BLaER1 treated with 17β-estradiol and CSF1 and Interleukin-3, amounts not matched to agents 10 nM and 100 nM (cell line): ENCODE measurements around the gene BRINP1.

ENCODE experiments used
- H3K27ac ChIP-seq, 11 experiments: shearing (Covaris generic); formaldehyde crosslinking; 2 replicates each; pipeline ENCODE4 v1.8.1; 2022
- H3K27me3 ChIP-seq, 11 experiments: shearing (Covaris generic); formaldehyde crosslinking; 2 replicates each; pipeline ENCODE4 v1.8.1; 2022
- H3K36me3 ChIP-seq, 11 experiments: shearing (Covaris generic); formaldehyde crosslinking; 2 replicates each; pipeline ENCODE4 v1.8.1; 2022
- H3K4me1 ChIP-seq, 10 experiments: shearing (Covaris generic); formaldehyde crosslinking; 2 replicates each; pipeline ENCODE4 v1.8.1; 2022
- H3K4me2 ChIP-seq, 11 experiments: shearing (Covaris generic); formaldehyde crosslinking; 2 replicates each; pipeline ENCODE4 v1.8.1; 2022
- H3K4me3 ChIP-seq, 10 experiments: shearing (Covaris generic); formaldehyde crosslinking; 2 replicates each; pipeline ENCODE4 v1.8.1; 2022
- H3K9ac ChIP-seq, 11 experiments: shearing (Covaris generic); formaldehyde crosslinking; 2 replicates each; pipeline ENCODE4 v1.8.1; 2022
- H3K9me3 ChIP-seq, 11 experiments: shearing (Covaris generic); formaldehyde crosslinking; replicated peaks in 1 of 11; 2 replicates each; pipeline ENCODE4 v1.8.1; 2022
- H4K20me1 ChIP-seq, 11 experiments: shearing (Covaris generic); formaldehyde crosslinking; 2 replicates each; pipeline ENCODE4 v1.8.1; 2022
- Cebpa-rat ChIP-seq, 11 experiments: shearing (Covaris generic); IDR thresholded peaks; 2 replicates each; pipeline ENCODE4 v1.8.1; 2022

The BRINP1 gene

GRCh38 chr9:119153402-119153801 lies 215.8 kb downstream of the BRINP1 start:
- H4K20me1 ChIP-seq, result no peaks in the 10 kb centered on the region
- H3K9me3 ChIP-seq, result peaks cover 0 to 20% (median 5%) of the 10 kb centered on the region in 11 experiments; a peak in 5 of 22 replicates
- H3K27ac ChIP-seq, result no peak overlapping the region
- H3K4me3 ChIP-seq, result no peak overlapping the region
- H3K9ac ChIP-seq, result no peak overlapping the region
- no peak overlapping the region for H3K4me2 ChIP-seq
- H3K4me1 ChIP-seq, result no peaks in the 10 kb centered on the region
- H3K27me3 ChIP-seq, result no peaks in the 10 kb centered on the region
- H3K36me3 ChIP-seq, result no peaks in the 10 kb centered on the region
- TF ChIP-seq Cebpa-rat (IDR thresholded peaks at IDR 0.05), result no peak

GRCh38 chr9:119148855-119149254 lies 220.4 kb downstream of the BRINP1 start:
- H3K9me3 ChIP-seq, result no peaks in the 10 kb centered on the region
- H3K27me3 ChIP-seq, result no peaks in the 10 kb centered on the region
- no peaks in the 10 kb centered on the region for H3K36me3 ChIP-seq
- no peak overlapping the region for H3K27ac ChIP-seq
- no peak overlapping the region for H3K4me3 ChIP-seq
- H3K4me2 ChIP-seq, result no peak overlapping the region
- H3K9ac ChIP-seq, result no peak overlapping the region
- TF ChIP-seq Cebpa-rat (IDR thresholded peaks at IDR 0.05), result no peak
- no peaks in the 10 kb centered on the region for H3K4me1 ChIP-seq
- H4K20me1 ChIP-seq, result no peaks in the 10 kb centered on the region

- no peaks in the 10 kb centered on the region for H3K9me3 ChIP-seq
- no peak overlapping the region for H3K4me2 ChIP-seq
- H4K20me1 ChIP-seq, result no peaks in the 10 kb centered on the region
- no peak overlapping the region for H3K27ac ChIP-seq
- H3K27me3 ChIP-seq, result no peaks in the 10 kb centered on the region
- TF ChIP-seq Cebpa-rat (IDR thresholded peaks at IDR 0.05), result no peak
- no peaks in the 10 kb centered on the region for H3K36me3 ChIP-seq
- no peak overlapping the region for H3K4me3 ChIP-seq
- H3K4me1 ChIP-seq, result peaks cover 0 to 9% (median 0%) of the 10 kb centered on the region in 10 experiments; a peak in 4 of 20 replicates
- H3K9ac ChIP-seq, result no peak overlapping the region
Measured at GRCh38 chr9:119137479-119137878, 231.8 kb downstream of the BRINP1 start.

- Histone ChIP-seq H3K36me3 (no peaks in the 10 kb centered on the region), H3K4me3 (no peak overlapping the region), H3K9ac (no peak overlapping the region), H3K27ac (no peak overlapping the region), H3K4me2 (no peak overlapping the region), H3K27me3 (no peaks in the 10 kb centered on the region), H3K4me1 (no peaks in the 10 kb centered on the region), H4K20me1 (no peaks in the 10 kb centered on the region), H3K9me3 (no peaks in the 10 kb centered on the region)
- no peak for TF ChIP-seq Cebpa-rat (IDR thresholded peaks at IDR 0.05)
Measured at GRCh38 chr9:119126040-119126439, 243.2 kb downstream of the BRINP1 start.

- Histone ChIP-seq H4K20me1 (no peaks in the 10 kb centered on the region), H3K4me3 (no peak overlapping the region), H3K9ac (no peak overlapping the region), H3K4me1 (no peaks in the 10 kb centered on the region), H3K27ac (no peak overlapping the region), H3K36me3 (no peaks in the 10 kb centered on the region), H3K4me2 (no peak overlapping the region), H3K9me3 (no peaks in the 10 kb centered on the region), H3K27me3 (no peaks in the 10 kb centered on the region)
- TF ChIP-seq Cebpa-rat (IDR thresholded peaks at IDR 0.05), result no peak
Measured at GRCh38 chr9:119121899-119122298, 247.3 kb downstream of the BRINP1 start.

- no peak overlapping the region for H3K4me3 ChIP-seq
- H3K9ac ChIP-seq, result no peak overlapping the region
- no peaks in the 10 kb centered on the region for H3K27me3 ChIP-seq
- no peak overlapping the region for H3K4me2 ChIP-seq
- TF ChIP-seq Cebpa-rat (IDR thresholded peaks at IDR 0.05), result no peak
- H3K36me3 ChIP-seq, result no peaks in the 10 kb centered on the region
- no peaks in the 10 kb centered on the region for H4K20me1 ChIP-seq
- no peaks in the 10 kb centered on the region for H3K9me3 ChIP-seq
- no peaks in the 10 kb centered on the region for H3K4me1 ChIP-seq
- no peak overlapping the region for H3K27ac ChIP-seq
Measured at GRCh38 chr9:119117409-119117808, 251.8 kb downstream of the BRINP1 start.
